ENCODE results near the gene LYPD8.

The LYPD8 gene

DNA sequence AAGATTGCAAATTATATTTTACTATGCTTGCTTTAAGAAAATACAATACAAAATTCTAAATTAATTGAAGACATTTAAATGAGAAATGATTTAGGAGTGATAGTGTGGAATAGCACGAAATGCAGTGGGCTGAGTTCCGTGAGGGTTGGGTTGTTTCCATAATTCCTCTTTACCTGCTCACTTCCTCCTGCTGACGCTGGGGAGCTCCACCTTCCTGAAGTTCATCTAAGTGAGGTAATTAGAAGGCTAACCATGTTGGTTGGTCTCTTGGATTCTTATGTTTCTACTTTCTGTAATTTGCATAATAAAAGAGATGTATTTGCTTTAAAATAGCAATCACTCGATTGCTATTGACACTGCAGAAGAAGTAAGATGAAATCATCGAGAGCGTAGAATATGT lies 57.7 kb downstream of the LYPD8 start:
- DNase-seq (ENCODE audit: low read depth in 2 of 2), result no peak

DNA sequence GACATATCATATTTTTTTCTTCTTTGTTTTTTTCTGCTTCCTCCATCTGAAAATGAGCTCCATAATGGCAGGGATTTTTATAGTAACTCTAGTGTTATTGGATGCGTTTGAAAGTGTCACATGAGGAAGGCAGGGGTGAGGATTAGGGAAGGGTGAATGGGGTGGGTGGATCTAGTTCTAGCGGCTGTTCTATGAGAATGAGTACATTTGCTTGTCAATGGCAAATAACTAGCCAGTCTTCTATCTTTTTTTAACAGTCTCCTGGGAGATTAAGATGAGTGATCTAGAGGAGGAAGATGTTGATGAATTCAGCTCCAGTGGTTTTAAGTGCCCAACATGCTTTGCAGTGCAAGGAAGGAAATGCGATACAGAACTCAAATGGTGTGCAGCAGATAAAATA lies 58.8 kb downstream of the LYPD8 start:
- no peak for DNase-seq (ENCODE audit: low read depth in 2 of 2)

DNA sequence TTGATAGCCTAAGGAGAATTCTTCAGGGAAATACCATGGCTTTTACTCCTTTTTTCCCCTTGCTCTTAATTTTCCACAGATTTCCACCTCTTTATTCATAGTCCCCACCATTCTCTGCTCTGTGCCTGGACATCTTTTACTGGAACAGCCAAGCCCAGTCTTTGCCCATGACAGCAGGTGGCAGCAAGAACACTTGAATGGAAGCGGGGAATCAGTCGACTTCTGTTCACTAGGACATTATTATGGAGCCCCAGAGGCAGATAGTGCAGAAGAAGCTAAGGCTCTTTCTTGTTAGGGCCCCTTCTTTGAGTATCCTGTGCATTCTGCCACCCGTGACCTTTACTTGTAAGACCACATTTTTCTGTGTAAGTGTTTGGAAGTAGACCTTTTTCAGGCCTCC lies 59.3 kb downstream of the LYPD8 start:
- DNase-seq (ENCODE audit: low read depth in 2 of 2), result no peak

DNA sequence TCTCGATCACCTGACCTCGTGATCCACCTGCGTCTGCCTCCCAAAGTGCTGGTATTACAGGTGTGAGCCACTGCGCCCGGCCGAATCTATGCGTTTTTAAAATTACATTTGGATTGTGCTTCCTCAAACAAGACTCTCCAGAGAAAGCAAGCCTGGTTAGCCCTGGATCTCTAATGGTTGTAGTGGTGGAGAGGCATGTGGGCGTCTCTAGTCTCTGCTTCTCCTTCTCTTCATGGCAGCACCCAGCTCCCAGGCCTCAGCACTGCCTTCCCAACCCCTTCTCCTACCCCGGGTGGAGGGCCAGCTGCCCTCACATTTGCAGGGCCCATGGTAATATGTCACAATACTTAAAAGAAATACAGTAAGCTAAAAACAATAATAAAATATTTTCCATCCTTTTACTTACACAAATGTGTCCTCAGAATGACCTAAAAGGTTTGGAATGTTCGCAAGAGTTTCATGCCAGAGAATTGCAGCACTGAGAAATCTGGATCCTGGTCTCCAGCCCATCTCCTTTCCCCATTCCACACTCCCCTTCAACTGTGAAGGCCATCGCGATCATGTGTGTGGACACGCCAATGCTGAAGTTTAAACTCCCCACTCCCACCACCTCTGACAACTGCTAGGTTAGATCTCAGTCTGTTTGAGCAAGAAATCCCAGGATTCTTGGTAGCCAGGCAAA lies 60.0 kb downstream of the LYPD8 start:
- DNase-seq (ENCODE audit: low read depth in 2 of 2), result no peak

DNA sequence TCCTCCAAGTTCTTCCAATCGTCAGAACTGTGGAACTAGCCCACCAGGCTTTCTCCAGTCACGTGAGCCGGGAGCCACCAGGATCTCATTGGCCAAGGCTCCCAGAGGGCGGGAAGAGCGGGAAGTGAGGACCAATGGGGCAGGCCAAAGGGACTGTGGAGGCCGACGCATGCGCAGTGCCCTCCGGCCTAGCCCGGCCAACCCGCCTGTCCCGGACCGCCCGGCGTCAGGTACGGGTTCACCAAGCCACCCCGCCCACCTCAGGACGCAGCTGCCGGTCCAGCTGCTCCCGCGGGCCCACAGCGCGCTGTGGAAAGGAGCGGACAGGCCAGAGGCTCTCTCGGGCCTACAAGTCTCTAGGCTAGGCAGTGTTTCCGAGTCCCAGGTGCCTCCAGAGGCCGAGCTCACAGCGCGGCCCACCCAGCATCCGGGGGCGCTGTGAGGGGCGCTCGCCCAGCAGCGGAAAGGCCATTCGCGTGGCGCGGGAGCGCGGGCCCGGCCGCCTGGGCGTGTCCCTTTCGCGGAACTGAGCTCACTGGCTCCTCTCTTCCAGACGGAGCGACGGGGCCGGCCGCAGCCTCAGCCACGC lies 63.9 kb downstream of the LYPD8 start:
- no peak for DNase-seq (ENCODE audit: low read depth in 2 of 2)
